ENCODE results near the gene UBXN11.

DNA sequence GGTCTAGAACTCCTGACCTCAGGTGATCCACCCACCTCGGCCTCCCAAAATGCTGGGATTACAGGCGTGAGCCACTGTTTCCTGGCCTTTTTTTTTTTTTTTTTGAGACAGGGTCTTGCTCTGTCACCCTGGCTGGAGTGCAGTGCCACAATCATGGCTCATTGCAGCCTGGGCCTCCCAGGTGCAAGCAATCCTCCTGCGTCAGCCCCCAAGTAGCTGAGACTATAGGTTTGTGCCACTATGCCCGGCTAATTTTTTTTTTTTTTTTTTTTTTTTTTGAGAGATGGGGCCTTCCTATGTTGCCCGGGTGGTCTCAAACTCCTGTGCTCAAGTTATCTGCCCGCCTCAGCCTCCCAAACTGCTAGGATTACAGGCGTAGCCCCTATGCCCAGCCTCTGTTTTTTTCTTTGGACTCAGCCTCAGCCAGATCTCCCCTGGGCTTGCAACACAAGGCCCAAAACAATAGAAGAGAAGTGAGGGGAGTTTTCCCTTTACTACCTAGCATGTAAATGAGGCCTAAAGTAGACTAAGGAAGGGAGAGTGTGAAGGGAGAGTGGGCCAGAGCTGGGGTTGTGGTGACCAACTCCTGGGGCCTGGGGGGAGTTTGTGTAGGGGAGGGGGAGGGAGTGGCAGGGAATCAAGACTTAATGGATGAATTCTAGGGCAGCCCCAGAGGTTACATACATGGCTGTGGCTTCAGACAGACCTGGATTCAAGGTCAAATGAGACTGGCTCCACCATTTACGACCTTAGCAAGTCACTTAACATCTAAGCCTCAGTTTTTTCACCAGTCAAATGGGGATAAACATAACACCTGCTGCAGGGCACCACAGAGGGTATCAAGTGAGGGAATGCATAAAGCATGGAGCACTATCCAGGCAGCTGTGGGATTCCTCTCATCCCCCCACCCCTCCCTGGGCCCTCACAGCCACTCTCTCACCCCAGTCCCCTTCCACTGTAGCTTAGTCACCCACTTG lies 9.7 kb upstream of the UBXN11 start:
- TF ChIP-seq EZH2phosphoT487 (IDR thresholded peaks at IDR 0.05; ENCODE audit: low read depth) (no peak), CTCF (IDR thresholded peaks at IDR 0.05; ENCODE audit: low read depth, low read length) (no peak)

Measured in OCI-LY3 (cell line).